HFF-Myc (cell line): Measurements from ENCODE around the gene XDH.

Source experiments
- DNase-seq: peaks from one replicate; pipeline ENCODE4 v3.0.0-alpha.2; 2011; ENCODE audit warnings: low read depth; ENCODE audit errors: extremely low read depth
- H3K4me3 ChIP-seq: replicated peaks from 2 replicates; pipeline ENCODE4 v1.5.1; 2011; ENCODE audit warnings: low read depth, mild to moderate bottlenecking, control low read depth, low read length
- CTCF ChIP-seq: IDR thresholded peaks from 2 replicates; pipeline ENCODE4 v1.5.1; 2012; ENCODE audit warnings: mild to moderate bottlenecking, low read depth, low read length, control low read depth; ENCODE audit errors: missing control alignments

XDH gene

GRCh38 chr2:31337197-31337596 is 77.3 kb downstream of the XDH start:
- H3K4me3 ChIP-seq: no peak overlapping the region
- DNase-seq: no peak
- no peak for TF ChIP-seq CTCF

- TF ChIP-seq CTCF: no peak
Measured at GRCh38 chr2:31335921-31336585, 78.5 kb downstream of the XDH start.

GRCh38 chr2:31334311-31335026 is 80.1 kb downstream of the XDH start:
- H3K4me3 ChIP-seq: no peak overlapping the region

More at GRCh38 chr2:31335921-31336585, 78.5 kb downstream of the XDH start:
- H3K4me3 ChIP-seq: no peak overlapping the region
- DNase-seq: peak; percentile 24

GRCh38 chr2:31333527-31334183 is 80.9 kb downstream of the XDH start:
- TF ChIP-seq CTCF: peak; percentile 98
- no peak overlapping the region for H3K4me3 ChIP-seq
- peak; percentile 84 for DNase-seq

More at GRCh38 chr2:31334311-31335026, 80.1 kb downstream of the XDH start:
- DNase-seq: no peak
- TF ChIP-seq CTCF: no peak

GRCh38 chr2:31333046-31333445 is 81.5 kb downstream of the XDH start:
- DNase-seq: no peak
- no peak for TF ChIP-seq CTCF
- no peak overlapping the region for H3K4me3 ChIP-seq

- TF ChIP-seq CTCF: no peak
- no peak for DNase-seq
- H3K4me3 ChIP-seq: no peak overlapping the region
Measured at GRCh38 chr2:31332521-31332920, 82.0 kb downstream of the XDH start.
